Transverse colon (tissue), 4 donors: ENCODE data around the gene FCHSD2. TPM values are rescaled to one million over a fixed set of nuclear protein-coding genes. Genes with fewer than 3 reads are reported as not detected.
A peak's percentile ranks its signal among the peaks of the same experiment; 100 is the strongest.

Source experiments
- DNase-seq: peaks from one replicate; pipeline ENCODE4 v3.0.0-alpha.2; 2019
- H3K27ac ChIP-seq, 4 donors: fragments of 200-600 bp; sonication (generic); 2 replicates each; pipeline ENCODE4 v1.5.1; 2016 to 2018; ENCODE audit warnings: inconsistent platforms in 4 of 4
- H3K27me3 ChIP-seq: fragments of 200-600 bp; sonication (generic); 2 replicates; pipeline ENCODE4 v1.5.1; 2017; ENCODE audit warnings: inconsistent platforms
- H3K36me3 ChIP-seq, 4 donors: fragments of 200-600 bp; sonication (generic); 2 replicates each; pipeline ENCODE4 v1.5.1; 2017 to 2019; ENCODE audit warnings: inconsistent platforms in 4 of 4
- H3K4me1 ChIP-seq, 4 donors: fragments of 200-600 bp; sonication (generic); 2 replicates each; pipeline ENCODE4 v1.5.1; 2017 to 2020; ENCODE audit warnings: inconsistent platforms in 4 of 4
- H3K4me3 ChIP-seq, 4 donors: fragments of 200-600 bp; sonication (generic); 1 replicate in 1 of 4; 2 replicates in 3 of 4; pipeline versions ENCODE4 v1.5.1 to v1.6.1; 2017 to 2019; ENCODE audit warnings: inconsistent platforms in 4 of 4
- H3K9me3 ChIP-seq, 2 donors: fragments of 200-600 bp; sonication (generic); 2 replicates each; pipeline ENCODE4 v1.5.1; 2017 to 2019; ENCODE audit warnings: inconsistent platforms in 2 of 2
- EP300 ChIP-seq: sonication (generic); formaldehyde crosslinking; IDR thresholded peaks from one replicate; pipeline ENCODE4 v1.6.1; 2017; ENCODE audit warnings: antibody characterized with exemption, low read depth
- POLR2A ChIP-seq: fragments of 450-650 bp; IDR thresholded peaks from one replicate; pipeline ENCODE4 v1.6.1; 2016; ENCODE audit warnings: antibody characterized with exemption, mild to moderate bottlenecking, moderate library complexity
- POLR2AphosphoS5 ChIP-seq, 3 donors: sonication (generic); formaldehyde crosslinking; IDR thresholded peaks; one replicate each; pipeline ENCODE4 v1.6.1; 2016; ENCODE audit warnings: antibody characterized with exemption in 3 of 3
- WGBS, 2 donors: methylation state at CpG; one replicate each; pipeline ENCODE4 v1.1.5; 2018; ENCODE audit warnings: low coverage in 1 of 2; 5-methylcytosine and 5-hydroxymethylcytosine counted together
- in situ Hi-C, 4 donors: fragments of 200-750 bp; cut with MboI; loops; one replicate each; pipeline versions ENCODE4 v1.15.0 to v1.15.1; 2017; ENCODE audit warnings: low sequenced_read_pairs in 3 of 4, low pct_ligation_motif_present in 1 of 4, low pct_unique_long_range_greater_than_20kb in 1 of 4
- intact Hi-C: fragments of 100-400 bp; cut with DNase I; formaldehyde crosslinking; loops from one replicate; pipeline ENCODE4 v1.15.1; 2023; ENCODE audit warnings: low total_unique reads
- total RNA-seq, 4 donors: library from RNA; depleted of rRNA; stranded (reverse); fragments of >200 nt; gene quantifications; one replicate each; pipeline ENCODE4 v1.1.0, GENCODE V29; 2016
- TF ChIP-seq, protein P1 (sequence below), 5 experiments: fragments of 200-600 bp in 3 of 5; fragments of 450-650 bp in 2 of 5; sonication (generic) in 3 of 5; IDR thresholded peaks; 1 replicate in 2 of 5; 2 replicates in 3 of 5; pipeline ENCODE4 v1.5.1; 2016 to 2017; ENCODE audit warnings: antibody characterized with exemption in 5 of 5, inconsistent platforms in 3 of 5, mild to moderate bottlenecking in 2 of 5, moderate library complexity in 1 of 5

FCHSD2 gene
- total RNA-seq, 4 donors from 2014 or later = 9.1 to 15.9 (median 15.0) TPM

- intact Hi-C loops (loop anchor here (5.0 kb wide), 1 partner anchor 35 kb away; the partner anchor contains the start of gene FCHSD2), in situ Hi-C loops (loop anchor here (10.0 kb wide), 3 partner anchors 252 to 452 kb away; no protein-coding TSS in a partner anchor)
- no peak for DNase-seq
- Histone ChIP-seq H3K4me3 (no peak overlapping the region), H3K27me3 (no peaks in the 10 kb centered on the region), H3K4me1 (peaks cover 6 to 25% (median 8%) of the 10 kb centered on the region in 4 donors), H3K36me3 (no peaks in the 10 kb centered on the region), H3K9me3 (no peaks in the 10 kb centered on the region), H3K27ac (peak overlapping the region in 2 of 4 donors; percentile 33 to 49)
- WGBS, 2 donors = 90% methylated on average over 1 of the region's 1 CpG; no CpG with 5 or more reads in 1 of the 2 donors
- TF ChIP-seq, protein P1, sequence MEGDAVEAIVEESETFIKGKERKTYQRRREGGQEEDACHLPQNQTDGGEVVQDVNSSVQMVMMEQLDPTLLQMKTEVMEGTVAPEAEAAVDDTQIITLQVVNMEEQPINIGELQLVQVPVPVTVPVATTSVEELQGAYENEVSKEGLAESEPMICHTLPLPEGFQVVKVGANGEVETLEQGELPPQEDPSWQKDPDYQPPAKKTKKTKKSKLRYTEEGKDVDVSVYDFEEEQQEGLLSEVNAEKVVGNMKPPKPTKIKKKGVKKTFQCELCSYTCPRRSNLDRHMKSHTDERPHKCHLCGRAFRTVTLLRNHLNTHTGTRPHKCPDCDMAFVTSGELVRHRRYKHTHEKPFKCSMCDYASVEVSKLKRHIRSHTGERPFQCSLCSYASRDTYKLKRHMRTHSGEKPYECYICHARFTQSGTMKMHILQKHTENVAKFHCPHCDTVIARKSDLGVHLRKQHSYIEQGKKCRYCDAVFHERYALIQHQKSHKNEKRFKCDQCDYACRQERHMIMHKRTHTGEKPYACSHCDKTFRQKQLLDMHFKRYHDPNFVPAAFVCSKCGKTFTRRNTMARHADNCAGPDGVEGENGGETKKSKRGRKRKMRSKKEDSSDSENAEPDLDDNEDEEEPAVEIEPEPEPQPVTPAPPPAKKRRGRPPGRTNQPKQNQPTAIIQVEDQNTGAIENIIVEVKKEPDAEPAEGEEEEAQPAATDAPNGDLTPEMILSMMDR (IDR thresholded peaks at IDR 0.05) = no peak
- TF ChIP-seq EP300 = no peak
- TF ChIP-seq POLR2AphosphoS5 (IDR thresholded peaks at IDR 0.05) = no peak
- TF ChIP-seq POLR2A = no peak
These were observed 34.7 kb upstream of the FCHSD2 start for GRCh38 chr11:73176874-73177155.

GRCh38 chr11:73176145-73176873, 34.2 kb upstream of the FCHSD2 start:
- peak overlapping the region; percentile 4 to 49 (median 30) for H3K27ac ChIP-seq
- no peak for TF ChIP-seq POLR2A
- TF ChIP-seq POLR2AphosphoS5 (IDR thresholded peaks at IDR 0.05) = no peak
- TF ChIP-seq, protein P1 (IDR thresholded peaks at IDR 0.05) = no peak
- TF ChIP-seq EP300 = no peak
- H3K4me3 ChIP-seq = no peak overlapping the region
- WGBS, 2 donors = 83 to 90% methylated on average over 4 to 5 of the region's 5 CpGs
- H3K27me3 ChIP-seq = no peaks in the 10 kb centered on the region
- intact Hi-C loops (loop anchor here (5.0 kb wide), 1 partner anchor 34 kb away; the partner anchor contains the start of gene FCHSD2), in situ Hi-C loops (loop anchor here (10.0 kb wide), 3 partner anchors 252 to 452 kb away; no protein-coding TSS in a partner anchor)
- peaks cover 6 to 25% (median 8%) of the 10 kb centered on the region in 4 donors for H3K4me1 ChIP-seq
- H3K36me3 ChIP-seq = no peaks in the 10 kb centered on the region
- H3K9me3 ChIP-seq = no peaks in the 10 kb centered on the region
- no peak for DNase-seq

DNA sequence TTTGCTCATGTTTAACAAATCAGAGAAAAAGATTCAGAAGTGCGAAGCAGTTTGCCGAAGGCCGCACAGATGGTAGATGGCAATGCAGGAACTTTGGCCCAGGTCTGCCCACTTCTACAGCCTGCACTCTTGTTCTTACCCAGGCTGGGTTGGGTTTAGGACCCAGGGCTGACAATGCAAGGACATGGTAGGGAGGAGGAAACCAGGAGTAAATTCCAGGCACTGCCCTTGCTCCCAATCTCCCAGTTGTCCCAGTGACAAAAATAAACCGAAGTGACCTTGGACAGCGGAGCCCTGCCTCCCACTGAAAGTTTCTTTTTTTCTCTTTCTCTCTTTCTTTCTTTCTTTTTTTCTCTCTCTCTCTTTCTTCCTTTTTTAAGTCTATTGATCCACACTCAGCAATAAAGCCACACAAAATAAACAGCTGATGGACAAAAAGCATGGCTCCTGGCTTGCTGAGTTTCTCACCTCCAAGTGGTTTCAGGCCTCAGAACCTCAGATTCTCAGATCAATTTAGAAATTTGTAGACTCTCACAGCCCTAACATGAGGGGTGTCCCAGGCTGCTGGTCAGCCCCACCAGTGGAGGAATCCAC, 33.5 kb upstream of the FCHSD2 start:
- Histone ChIP-seq H3K27me3 (no peaks in the 10 kb centered on the region), H3K36me3 (no peaks in the 10 kb centered on the region), H3K27ac (peak overlapping the region; percentile 4 to 37 (median 20)), H3K9me3 (no peaks in the 10 kb centered on the region), H3K4me1 (peaks cover 6 to 25% (median 8%) of the 10 kb centered on the region in 4 donors), H3K4me3 (no peak overlapping the region)
- in situ Hi-C loops = loop anchor here (10.0 kb wide), 3 partner anchors 251 to 451 kb away; no protein-coding TSS in a partner anchor
- DNase-seq = no peak
- WGBS, 2 donors = 64 to 69% methylated on average over 5 of the region's 5 CpGs
- TF ChIP-seq POLR2A (no peak), POLR2AphosphoS5 (IDR thresholded peaks at IDR 0.05) (no peak), EP300 (no peak)
- TF ChIP-seq, protein P1 (IDR thresholded peaks at IDR 0.05) = no peak
- intact Hi-C loops = loop anchor here (5.0 kb wide), 1 partner anchor 33 kb away; the partner anchor contains the start of gene FCHSD2

GRCh38 chr11:73174495-73174791, 32.3 kb upstream of the FCHSD2 start:
- Histone ChIP-seq H3K4me1 (peaks cover 6 to 25% (median 8%) of the 10 kb centered on the region in 4 donors), H3K36me3 (no peaks in the 10 kb centered on the region), H3K27me3 (no peaks in the 10 kb centered on the region), H3K4me3 (no peak overlapping the region), H3K9me3 (no peaks in the 10 kb centered on the region), H3K27ac (peak overlapping the region in 2 of 4 donors; percentile 10 to 38)
- TF ChIP-seq EP300 (no peak), POLR2AphosphoS5 (IDR thresholded peaks at IDR 0.05) (no peak), POLR2A (no peak)
- TF ChIP-seq, protein P1 (IDR thresholded peaks at IDR 0.05) = no peak
- in situ Hi-C loops = loop anchor here (5.0 to 10.0 kb wide), 4 partner anchors 250 to 450 kb away; no protein-coding TSS in a partner anchor
- intact Hi-C loops = no loop called here
- DNase-seq = no peak
- 86% methylated on average over 3 of the region's 3 CpGs; no CpG with 5 or more reads in 1 of the 2 donors for WGBS, 2 donors
